ENCODE results near the gene TLX3. TPM values are rescaled to one million over a fixed set of nuclear protein-coding genes. Genes with fewer than 3 reads are reported as not detected.
A peak's percentile ranks its signal among the peaks of the same experiment; 100 is the strongest.

TLX3 gene
- total and polyA plus RNA-seq, 2 of the 4 experiments (the other 2 are of a cell fraction) = not detected

- Histone ChIP-seq H3K27me3 (ENCODE audit: control insufficient read depth, insufficient read depth, low read length) (no peaks in the 10 kb centered on the region), H3K36me3 (ENCODE audit: control insufficient read depth, insufficient read depth, low read length) (peaks cover 2% of the 10 kb centered on the region; the same call in 1 of the 2 replicates)
- intact Hi-C loops (cut with micrococcal nuclease) = no loop called here
Observed at GRCh38 chr5:171263181-171263580, 45.9 kb upstream of the TLX3 start.

More at GRCh38 chr5:171263181-171263580, 45.9 kb upstream of the TLX3 start:
- H2BK5ac ChIP-seq (ENCODE audit: low read depth, low read length, poor library complexity, severe bottlenecking) = no peak overlapping the region
- no TSS peak for BruUV-seq (replicated peaks)
- no peak for TF ChIP-seq CTCF (conservative IDR thresholded peaks at IDR 0.05; ENCODE audit: low read depth, low read length)
- no peak for TF ChIP-seq RFX5 (IDR thresholded peaks at IDR 0.05; ENCODE audit: low read depth, low read length)
- TF ChIP-seq MXI1 (IDR thresholded peaks at IDR 0.05; ENCODE audit: borderline replicate concordance, low read depth, low read length) = no peak
- TF ChIP-seq CHD1 (IDR thresholded peaks at IDR 0.05; ENCODE audit: low read depth, low read length) = no peak
- H3K56ac ChIP-seq (ENCODE audit: extremely low read depth, insufficient read depth, low read length) = no peak overlapping the region
- no peak overlapping the region for H3K14ac ChIP-seq (replicated peaks; ENCODE audit: low read depth, low read length)
- H4K5ac ChIP-seq (ENCODE audit: low read depth, low read length) = no peak overlapping the region
- no peak overlapping the region for H3K4ac ChIP-seq (ENCODE audit: low read depth, low read length)
- dilution Hi-C loops (cut with HindIII; ENCODE audit: low sequenced_read_pairs, unreplicated experiment) (no loop called here), in situ Hi-C loops (cut with MboI; ENCODE audit: low sequenced_read_pairs) (no loop called here)
- H3K9ac ChIP-seq (ENCODE audit: low read depth, low read length) = no peak overlapping the region
- no peak overlapping the region for H4K8ac ChIP-seq (ENCODE audit: low read depth in 2 of 2, low read length in 2 of 2)
- H3K4me3 ChIP-seq (ENCODE audit: insufficient read depth, low read depth, low read length) = no peak overlapping the region
- no peaks in the 10 kb centered on the region for H4K20me1 ChIP-seq (ENCODE audit: insufficient read depth, low read length)
- H3K27ac ChIP-seq (ENCODE audit: insufficient read depth, low read length) = no peak overlapping the region
- no peaks in the 10 kb centered on the region for H3K79me1 ChIP-seq (ENCODE audit: low read depth in 1 of 2, low read length in 2 of 2)
- ATAC-seq (ENCODE audit: low read depth) (no peak), DNase-seq (peak; percentile 9)
- H3K9me1 ChIP-seq (ENCODE audit: insufficient read depth, low read length) = no peaks in the 10 kb centered on the region
- no peak overlapping the region for H4K91ac ChIP-seq (ENCODE audit: insufficient read depth, low read depth, low read length)
- H3K4me1 ChIP-seq (ENCODE audit: control insufficient read depth, insufficient read depth, low read length) = no peaks in the 10 kb centered on the region
- H2BK15ac ChIP-seq (ENCODE audit: low read depth, low read length) = no peak overlapping the region
- H3K18ac ChIP-seq (ENCODE audit: low read depth, low read length) = no peak overlapping the region
- ChIA-PET CTCF (interaction anchor here (0.6 kb wide), 1 partner anchor 111 kb away, joined by 9 read pairs; no protein-coding TSS in a partner anchor), POLR2A (ENCODE audit: unreplicated experiment) (no interaction called here)
- H2AFZ ChIP-seq (replicated peaks; ENCODE audit: low read length, poor library complexity) = no peak overlapping the region
- H3K9me3 ChIP-seq (ENCODE audit: control insufficient read depth, insufficient read depth, low read length) = no peaks in the 10 kb centered on the region
- H2BK20ac ChIP-seq (ENCODE audit: low read depth, low read length) = no peak overlapping the region
- no peak overlapping the region for H3K23ac ChIP-seq (ENCODE audit: low read depth, low read length)
- no peak overlapping the region for H2AK9ac ChIP-seq (replicated peaks; ENCODE audit: low read depth, low read length, poor library complexity)
- no peak overlapping the region for H2BK120ac ChIP-seq (ENCODE audit: low read depth, low read length)
- no peak overlapping the region for H3K4me2 ChIP-seq (ENCODE audit: low read depth, low read length)
- H2AK5ac ChIP-seq (ENCODE audit: low read depth, low read length) = no peak overlapping the region
